GM10847 (cell line): ENCODE measurements around the gene KIF12.

Experiments
- POLR2A ChIP-seq: IDR thresholded peaks from 2 replicates; pipeline ENCODE4 v1.6.1; 2011; ENCODE audit not compliant: insufficient read length; ENCODE audit errors: extremely low read depth

Gene KIF12

GRCh38 chr9:114096866-114097612 is 2.1 kb downstream of the KIF12 start:
- no peak for TF ChIP-seq POLR2A

- no peak for TF ChIP-seq POLR2A
Observed at GRCh38 chr9:114096041-114096511, 3.0 kb downstream of the KIF12 start.

- no peak for TF ChIP-seq POLR2A
Observed at GRCh38 chr9:114094971-114095370, 4.1 kb downstream of the KIF12 start.

- no peak for TF ChIP-seq POLR2A
Observed at GRCh38 chr9:114093761-114094505, 5.2 kb downstream of the KIF12 start.

GRCh38 chr9:114093031-114093471 is 6.0 kb downstream of the KIF12 start:
- no peak for TF ChIP-seq POLR2A

GRCh38 chr9:114092336-114092735 is 6.8 kb downstream of the KIF12 start:
- no peak for TF ChIP-seq POLR2A

- no peak for TF ChIP-seq POLR2A
Observed at GRCh38 chr9:114091711-114092110, 7.4 kb downstream of the KIF12 start.

- TF ChIP-seq POLR2A = no peak
Observed at GRCh38 chr9:114090798-114091197, 8.3 kb downstream of the KIF12 start.

GRCh38 chr9:114089206-114089840 is 9.8 kb downstream of the KIF12 start:
- TF ChIP-seq POLR2A = no peak

GRCh38 chr9:114088571-114089170 is 10.4 kb downstream of the KIF12 start:
- no peak for TF ChIP-seq POLR2A

- TF ChIP-seq POLR2A = no peak
Observed at GRCh38 chr9:114087721-114088120, 11.4 kb downstream of the KIF12 start.

GRCh38 chr9:114086607-114087006 is 12.5 kb downstream of the KIF12 start:
- TF ChIP-seq POLR2A = no peak

GRCh38 chr9:114086009-114086408 is 13.1 kb downstream of the KIF12 start:
- TF ChIP-seq POLR2A = no peak

GRCh38 chr9:114085387-114085789 is 13.7 kb downstream of the KIF12 start:
- TF ChIP-seq POLR2A = no peak

GRCh38 chr9:114084282-114085073 is 14.6 kb downstream of the KIF12 start:
- TF ChIP-seq POLR2A = no peak
